NCI-H1092 treated with DMSO at 0.1 percent for 48 hours (cell line): ENCODE data around the gene RILPL1.
"Not testable (repeated sequence)": the region's sequence is repeated elsewhere in the genome, so short reads cannot be mapped to it uniquely, and the experiment has no call there.

ENCODE experiments used
- DNase-seq: peaks from one replicate; lab custom pipeline; 2025; lab: John Stamatoyannopoulos, UW

RILPL1 gene

GRCh38 chr12:123530668-123531067 is 2.9 kb downstream of the RILPL1 start:
- no peak for DNase-seq

DNA sequence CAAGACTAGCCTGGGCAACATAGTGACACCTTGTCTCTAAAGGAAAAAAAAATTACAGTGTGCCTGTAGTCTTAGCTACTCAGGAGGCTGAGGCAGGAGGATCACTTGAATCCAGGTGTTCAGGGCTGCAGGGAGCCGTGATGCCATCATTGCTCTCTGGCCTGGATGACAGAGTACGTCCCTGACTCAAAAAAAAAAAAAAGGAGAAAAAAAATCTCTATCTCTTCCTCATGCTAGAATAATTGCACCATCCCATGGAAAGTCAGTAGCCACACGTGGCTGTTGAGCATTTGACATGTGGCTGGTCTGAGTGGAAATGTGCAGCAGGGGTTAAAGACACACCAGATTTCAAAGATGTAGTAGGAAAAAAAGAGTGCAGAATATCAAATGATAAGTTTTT is 3.8 kb downstream of the RILPL1 start:
- DNase-seq: no peak

GRCh38 chr12:123528858-123529257 is 4.7 kb downstream of the RILPL1 start:
- DNase-seq: no peak

DNA sequence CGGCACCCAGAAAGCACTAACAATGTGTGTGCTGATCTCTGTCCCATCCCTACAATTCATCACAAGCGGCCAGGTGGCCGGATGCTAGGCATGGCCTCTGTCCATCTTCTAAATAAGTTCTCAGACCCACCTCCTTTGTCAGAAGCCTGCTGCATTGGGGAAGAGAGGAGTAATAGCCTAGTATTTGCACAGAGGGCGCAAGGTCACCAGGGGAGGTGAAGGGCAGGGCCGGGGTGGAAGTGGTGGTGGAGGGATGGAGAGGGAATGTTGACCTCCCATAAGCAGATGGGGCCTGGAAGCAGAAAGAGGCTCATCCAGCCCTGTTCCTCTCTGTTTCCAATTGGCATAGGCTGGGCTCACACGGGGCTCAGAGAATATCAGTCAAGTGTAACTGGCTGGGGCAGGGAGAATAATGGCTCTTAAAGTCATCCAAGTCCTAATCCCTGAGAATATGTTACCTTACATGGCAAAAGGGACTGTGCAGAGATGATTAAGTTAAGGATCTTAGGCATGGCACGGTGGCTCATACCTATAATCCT is 6.9 kb downstream of the RILPL1 start:
- no peak for DNase-seq

DNA sequence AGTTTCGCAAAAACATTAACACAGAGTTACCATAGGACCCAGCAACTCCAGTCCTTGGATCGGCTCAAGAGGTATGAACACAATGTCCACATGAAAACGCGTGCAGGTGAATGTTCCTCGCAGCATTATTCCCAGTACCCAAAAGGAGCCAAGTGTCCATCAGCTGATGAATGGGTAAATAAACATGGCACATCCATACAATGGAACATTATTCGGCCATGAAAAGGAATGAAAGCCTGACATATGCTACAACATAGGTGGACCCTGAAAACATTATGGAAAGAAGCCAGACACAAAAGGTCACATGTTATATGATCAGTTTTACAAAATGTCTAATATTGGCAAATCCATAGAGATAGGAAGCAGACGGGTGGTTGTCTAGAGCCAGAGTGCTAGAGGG is 9.1 kb downstream of the RILPL1 start:
- no peak for DNase-seq

- DNase-seq: no peak
Measured at GRCh38 chr12:123523518-123523917, 10.0 kb downstream of the RILPL1 start.

DNA sequence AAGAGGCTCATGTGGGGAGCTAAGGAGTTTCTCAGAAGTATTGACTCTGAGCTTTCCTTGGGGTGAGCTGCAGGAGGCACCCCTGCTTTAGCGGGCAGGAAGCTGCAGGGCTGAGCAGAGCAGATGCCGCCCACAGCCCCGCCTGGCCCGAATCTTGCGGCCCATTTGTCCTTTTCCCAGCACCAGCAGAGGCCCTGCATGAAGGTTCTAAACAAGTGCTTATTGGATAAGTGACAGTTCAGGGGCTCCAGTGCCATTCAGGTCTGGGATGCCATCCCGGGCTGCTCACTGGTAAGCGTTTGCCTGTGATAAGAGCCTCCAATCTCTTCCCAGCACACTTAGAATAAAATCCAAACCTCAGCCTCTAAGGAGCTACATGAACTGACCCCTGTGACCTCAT is 11.4 kb downstream of the RILPL1 start:
- DNase-seq: no peak

GRCh38 chr12:123520567-123521474 is 12.7 kb downstream of the RILPL1 start:
- DNase-seq: no peak

GRCh38 chr12:123519141-123520001 is 14.1 kb downstream of the RILPL1 start:
- no peak for DNase-seq

GRCh38 chr12:123516216-123516780 is 17.2 kb downstream of the RILPL1 start:
- no peak for DNase-seq

DNA sequence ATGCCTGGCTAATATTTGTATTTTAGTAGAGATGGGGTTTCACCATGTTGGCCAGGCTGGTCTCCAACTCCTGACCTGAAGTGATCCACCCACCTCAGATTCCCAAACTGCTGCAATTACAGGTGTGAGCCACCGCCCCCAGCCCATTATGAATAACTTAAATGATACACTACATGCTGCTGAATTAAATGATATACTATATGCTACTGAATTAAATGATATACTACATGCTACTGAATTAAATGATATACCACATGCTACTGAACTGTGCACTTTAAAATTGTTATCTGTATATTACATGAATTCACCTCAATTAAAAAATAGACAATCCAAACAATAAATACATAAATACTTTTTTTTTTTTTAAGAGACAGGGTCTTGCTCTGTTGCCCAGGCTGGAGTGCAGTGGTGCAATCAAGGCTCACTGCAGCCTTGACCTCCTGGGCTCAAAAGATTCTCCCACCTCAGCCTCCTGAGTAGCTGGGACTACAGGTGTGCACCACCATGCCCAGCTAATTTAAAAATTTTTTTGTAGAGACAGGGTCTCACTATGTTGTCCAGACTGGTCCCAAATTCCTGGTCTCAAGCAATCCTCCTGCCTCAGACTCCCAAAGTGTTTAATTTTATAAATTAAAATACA is 18.8 kb downstream of the RILPL1 start:
- not testable (repeated sequence) for DNase-seq

- DNase-seq: no peak
Measured at GRCh38 chr12:123513805-123514204, 19.7 kb downstream of the RILPL1 start.

GRCh38 chr12:123512838-123513665 is 20.5 kb downstream of the RILPL1 start:
- DNase-seq: no peak

GRCh38 chr12:123506843-123507236 is 26.7 kb downstream of the RILPL1 start:
- DNase-seq: no peak

DNA sequence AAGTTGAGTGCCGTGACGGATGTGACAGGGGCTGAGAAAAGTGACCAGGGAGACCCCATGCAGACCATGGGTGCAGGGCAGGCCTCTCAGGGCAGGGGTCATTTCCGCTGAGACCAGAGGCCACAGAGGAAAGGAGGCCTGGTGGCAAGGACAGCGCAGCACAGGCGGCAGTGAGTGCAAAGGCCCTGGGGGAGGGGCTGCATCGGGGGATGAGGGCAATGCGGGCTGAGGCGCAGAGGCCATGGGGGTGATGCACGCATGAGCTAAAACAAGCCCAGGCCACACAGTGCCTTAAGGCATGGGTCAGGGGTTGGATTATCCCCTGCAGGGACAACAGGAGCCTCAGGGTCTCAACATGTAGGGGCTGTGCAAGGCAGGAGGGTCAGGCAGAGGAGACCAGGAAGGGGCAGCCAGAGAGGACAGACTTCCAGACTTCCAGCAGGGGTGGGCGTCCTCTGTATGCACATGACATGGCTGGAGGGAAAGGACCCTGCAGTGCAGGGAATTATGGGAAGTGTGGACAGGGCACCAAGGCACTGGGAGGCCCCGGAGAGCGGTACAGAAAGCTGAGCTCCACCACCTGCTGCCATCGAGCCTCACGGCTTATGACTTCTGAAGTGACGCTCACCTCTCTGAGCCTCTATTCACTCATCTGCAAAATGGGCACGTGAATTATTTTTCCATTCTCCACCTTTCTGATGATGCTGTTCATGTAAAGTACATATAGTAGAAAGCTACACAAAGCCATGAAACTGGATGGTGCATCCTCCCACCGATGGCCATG is 27.3 kb downstream of the RILPL1 start:
- DNase-seq: no peak

GRCh38 chr12:123502163-123502704 is 31.3 kb downstream of the RILPL1 start:
- DNase-seq: no peak

GRCh38 chr12:123499332-123499731 is 34.2 kb downstream of the RILPL1 start:
- no peak for DNase-seq

DNA sequence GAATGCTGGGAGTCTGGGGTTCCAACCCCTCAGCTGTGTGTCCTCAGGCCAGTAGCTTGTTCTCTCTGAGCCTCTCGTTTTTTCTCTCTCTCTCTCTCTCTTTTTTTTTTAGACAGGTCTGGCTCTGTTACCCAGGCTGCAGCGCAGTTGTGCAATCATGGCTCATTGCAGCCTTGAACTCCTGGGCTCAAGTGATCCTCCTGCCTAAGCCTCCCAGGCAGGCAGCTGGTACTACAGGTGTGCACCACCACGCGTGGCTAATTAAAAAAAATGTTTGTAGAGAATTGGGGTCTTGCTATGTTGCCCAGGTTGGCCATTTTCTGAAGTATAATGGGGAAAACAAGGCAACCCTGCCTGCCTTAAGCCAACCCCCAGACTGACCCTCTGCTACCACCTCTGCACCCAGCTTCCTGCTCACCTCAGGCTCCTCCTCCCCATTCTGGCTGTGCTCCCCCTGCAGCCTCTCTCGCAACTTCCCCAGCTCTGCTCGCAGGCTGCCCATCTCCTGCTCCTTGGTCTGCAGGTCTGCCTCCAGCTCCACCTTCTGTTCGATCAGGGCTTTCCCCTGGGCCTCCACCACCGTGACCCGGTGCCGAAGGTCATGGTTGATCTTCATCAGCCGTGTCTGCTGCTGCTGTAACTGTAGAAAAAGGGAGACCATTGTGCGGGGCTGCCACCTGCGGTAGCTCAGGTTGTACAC is 35.2 kb downstream of the RILPL1 start:
- DNase-seq: no peak

DNA sequence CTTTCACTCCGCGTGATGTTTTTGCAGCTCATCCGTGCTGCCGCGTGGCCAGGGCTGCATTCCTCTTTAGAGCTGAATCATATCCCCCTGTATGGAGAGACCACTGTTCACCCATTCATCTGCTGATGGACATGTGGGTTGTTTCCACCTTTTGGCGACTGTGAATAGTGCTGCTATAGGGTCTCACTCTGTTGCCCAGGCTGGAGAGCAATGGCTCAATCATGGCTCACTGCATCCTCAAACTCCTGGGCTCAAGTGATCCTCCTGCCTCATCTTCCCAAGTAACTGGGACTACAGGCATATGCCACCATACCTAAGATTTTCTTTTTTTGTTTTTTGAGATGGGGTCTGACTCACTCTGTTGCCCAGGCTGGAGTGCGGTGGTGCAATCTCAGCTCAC is 36.5 kb downstream of the RILPL1 start:
- DNase-seq: no peak
